PFSK-1 (cell line): ENCODE measurements around the gene PRDM15.

Experiments used
- FOXP2 ChIP-seq: optimal IDR thresholded peaks from 2 replicates; pipeline ENCODE3; 2011; ENCODE audit warnings: borderline replicate concordance, control low read depth, inconsistent platforms; ENCODE audit not compliant: insufficient read depth; ENCODE audit errors: extremely low read length, extremely low read depth
- POLR2AphosphoS5 ChIP-seq: IDR thresholded peaks from 2 replicates; pipeline ENCODE4 v1.6.1; 2012; ENCODE audit warnings: low read depth, mild to moderate bottlenecking, control low read depth, low read length, moderate library complexity
- SIN3A ChIP-seq: IDR thresholded peaks from 2 replicates; pipeline ENCODE4 v1.6.1; 2012; ENCODE audit warnings: mild to moderate bottlenecking, low read length, moderate library complexity, borderline replicate concordance; ENCODE audit not compliant: insufficient read depth
- TAF1 ChIP-seq: IDR thresholded peaks from 2 replicates; pipeline ENCODE4 v1.6.1; 2012; ENCODE audit warnings: low read length, control low read depth, borderline replicate concordance; ENCODE audit not compliant: insufficient read depth
- TF ChIP-seq, protein P1 (sequence below), 2 experiments: IDR thresholded peaks; 2 replicates each; pipeline versions ENCODE4 v1.6.1 to v1.8.0; 2011 to 2012; ENCODE audit warnings: low read depth in 2 of 2, low read length in 2 of 2, control low read depth in 1 of 2, inconsistent platforms in 1 of 2, mild to moderate bottlenecking in 1 of 2, moderate library complexity in 1 of 2; ENCODE audit not compliant: insufficient read depth in 1 of 2

DNA sequence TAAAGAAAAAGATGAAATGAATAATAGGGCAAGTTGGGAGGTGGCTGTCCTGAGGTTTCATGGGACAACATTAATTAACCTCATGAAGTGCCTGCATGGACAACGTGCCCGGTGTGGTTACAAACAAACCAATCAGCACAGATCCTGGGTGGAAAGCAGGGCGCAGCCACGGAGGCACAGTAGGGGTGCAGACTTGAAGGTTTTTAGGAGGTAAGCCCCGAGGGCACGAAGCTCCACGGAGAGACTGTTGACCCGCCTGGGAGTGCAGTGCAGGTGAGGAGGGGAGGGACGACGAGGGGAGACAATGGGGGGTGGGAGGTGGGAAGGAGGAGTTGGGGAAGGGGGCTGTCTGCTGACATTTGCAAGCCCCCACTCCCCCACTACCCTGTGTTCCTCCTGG, 110.0 kb downstream of the PRDM15 start:
- TF ChIP-seq, protein P1, sequence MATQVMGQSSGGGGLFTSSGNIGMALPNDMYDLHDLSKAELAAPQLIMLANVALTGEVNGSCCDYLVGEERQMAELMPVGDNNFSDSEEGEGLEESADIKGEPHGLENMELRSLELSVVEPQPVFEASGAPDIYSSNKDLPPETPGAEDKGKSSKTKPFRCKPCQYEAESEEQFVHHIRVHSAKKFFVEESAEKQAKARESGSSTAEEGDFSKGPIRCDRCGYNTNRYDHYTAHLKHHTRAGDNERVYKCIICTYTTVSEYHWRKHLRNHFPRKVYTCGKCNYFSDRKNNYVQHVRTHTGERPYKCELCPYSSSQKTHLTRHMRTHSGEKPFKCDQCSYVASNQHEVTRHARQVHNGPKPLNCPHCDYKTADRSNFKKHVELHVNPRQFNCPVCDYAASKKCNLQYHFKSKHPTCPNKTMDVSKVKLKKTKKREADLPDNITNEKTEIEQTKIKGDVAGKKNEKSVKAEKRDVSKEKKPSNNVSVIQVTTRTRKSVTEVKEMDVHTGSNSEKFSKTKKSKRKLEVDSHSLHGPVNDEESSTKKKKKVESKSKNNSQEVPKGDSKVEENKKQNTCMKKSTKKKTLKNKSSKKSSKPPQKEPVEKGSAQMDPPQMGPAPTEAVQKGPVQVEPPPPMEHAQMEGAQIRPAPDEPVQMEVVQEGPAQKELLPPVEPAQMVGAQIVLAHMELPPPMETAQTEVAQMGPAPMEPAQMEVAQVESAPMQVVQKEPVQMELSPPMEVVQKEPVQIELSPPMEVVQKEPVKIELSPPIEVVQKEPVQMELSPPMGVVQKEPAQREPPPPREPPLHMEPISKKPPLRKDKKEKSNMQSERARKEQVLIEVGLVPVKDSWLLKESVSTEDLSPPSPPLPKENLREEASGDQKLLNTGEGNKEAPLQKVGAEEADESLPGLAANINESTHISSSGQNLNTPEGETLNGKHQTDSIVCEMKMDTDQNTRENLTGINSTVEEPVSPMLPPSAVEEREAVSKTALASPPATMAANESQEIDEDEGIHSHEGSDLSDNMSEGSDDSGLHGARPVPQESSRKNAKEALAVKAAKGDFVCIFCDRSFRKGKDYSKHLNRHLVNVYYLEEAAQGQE (IDR thresholded peaks at IDR 0.05; ENCODE audit: insufficient read depth in 1 of 2, low read depth in 2 of 2, low read length in 2 of 2): no peak
- TF ChIP-seq POLR2AphosphoS5: no peak
- TF ChIP-seq SIN3A: no peak
- no peak for TF ChIP-seq TAF1
- no peak for TF ChIP-seq FOXP2
